H1 (cell line): ENCODE data around the gene ADIPOR1. TPM values are rescaled to one million over a fixed set of nuclear protein-coding genes. Genes with fewer than 3 reads are reported as not detected.

Experiments
- ATF3 ChIP-seq: IDR thresholded peaks from 2 replicates; pipeline ENCODE4 v1.6.1; 2011; ENCODE audit warnings: low read depth, mild to moderate bottlenecking, low read length; ENCODE audit not compliant: insufficient read depth
- CHD7 ChIP-seq: fragments of 300-600 bp; sonication (generic); IDR thresholded peaks from 2 replicates; pipeline ENCODE4 v1.7.1; 2012; ENCODE audit warnings: low read length, moderate library complexity, mild to moderate bottlenecking, inconsistent platforms; ENCODE audit not compliant: insufficient replicate concordance
- EGR1 ChIP-seq: IDR thresholded peaks from 2 replicates; pipeline ENCODE4 v1.6.1; 2011; ENCODE audit warnings: low read depth, low read length, borderline replicate concordance
- KDM1A ChIP-seq: fragments of 200-600, 300-600 bp; sonication (generic); IDR thresholded peaks from 2 replicates; pipeline ENCODE4 v1.7.1; 2016; ENCODE audit warnings: mild to moderate bottlenecking, low read length, borderline replicate concordance
- RAD21 ChIP-seq, 2 experiments: IDR thresholded peaks in 1 of 2; conservative IDR thresholded peaks in 1 of 2; 2 replicates each; pipeline ENCODE4 v1.6.1; 2011; ENCODE audit warnings: low read depth in 2 of 2, low read length in 2 of 2, improper control_type of control experiment in 1 of 2, inconsistent platforms in 1 of 2, mild to moderate bottlenecking in 1 of 2, moderate library complexity in 1 of 2
- SIN3A ChIP-seq, 2 experiments: IDR thresholded peaks in 1 of 2; conservative IDR thresholded peaks in 1 of 2; 2 replicates each; pipeline ENCODE4 v1.6.1; 2011 to 2012; ENCODE audit warnings: low read length in 2 of 2, improper control_type of control experiment in 1 of 2, low read depth in 1 of 2, mild to moderate bottlenecking in 1 of 2
- ZNF274 ChIP-seq: IDR thresholded peaks from 2 replicates; pipeline ENCODE4 v1.7.0; 2012; ENCODE audit warnings: low read length, borderline replicate concordance; ENCODE audit errors: extremely low read depth
- polyA plus RNA-seq, 7 experiments: library from polyadenylated mRNA; depleted of rRNA in 3 of 7; stranded (reverse) in 5 of 7; unstranded in 2 of 7; fragments of >200 nt in 5 of 7; fragments of 200-250 nt in 2 of 7; gene quantifications; 1 replicate in 5 of 7; 2 replicates in 1 of 7; 4 replicates in 1 of 7; pipeline versions ENCODE4 v1.2.1 to v1.2.3, GENCODE V29; 2011 to 2013; ENCODE audit warnings: missing spikeins in 2 of 7, mixed read lengths in 2 of 7
- total RNA-seq: library from RNA; stranded (reverse); fragmentation: NEBNext Ultra II Directional; extraction: Animal tissue kit (Norgen Biotek cat#: 25700); gene quantifications from 2 replicates; pipeline ENCODE4 v1.2.1, GENCODE V29; 2021

ADIPOR1 gene
- total and polyA plus RNA-seq, 2 of the 8 experiments (the other 6 are each of a cell fraction or from before 2014, with no cell fraction given) = 69.8 to 118 TPM

GRCh38 chr1:202945483-202945882 lies 12.6 kb downstream of the ADIPOR1 start (continued):
- TF ChIP-seq CHD7 (no peak), ATF3 (no peak), EGR1 (no peak), ZNF274 (no peak), SIN3A (conservative IDR thresholded peaks at IDR 0.05 in 1 of 2, IDR thresholded peaks at IDR 0.05 in 1 of 2; ENCODE audit: low read depth in 1 of 2, low read length in 2 of 2) (no peak), KDM1A (no peak), RAD21 (IDR thresholded peaks at IDR 0.05 in 1 of 2, conservative IDR thresholded peaks at IDR 0.05 in 1 of 2; ENCODE audit: low read depth in 2 of 2, low read length in 2 of 2) (no peak)
